ENCODE data around the gene SNRNP200. TPM values are rescaled to one million over a fixed set of nuclear protein-coding genes. Genes with fewer than 3 reads are reported as not detected.

SNRNP200 gene
- polyA plus RNA-seq, 1 donor from 2014 or later, result 79.3 TPM

DNA sequence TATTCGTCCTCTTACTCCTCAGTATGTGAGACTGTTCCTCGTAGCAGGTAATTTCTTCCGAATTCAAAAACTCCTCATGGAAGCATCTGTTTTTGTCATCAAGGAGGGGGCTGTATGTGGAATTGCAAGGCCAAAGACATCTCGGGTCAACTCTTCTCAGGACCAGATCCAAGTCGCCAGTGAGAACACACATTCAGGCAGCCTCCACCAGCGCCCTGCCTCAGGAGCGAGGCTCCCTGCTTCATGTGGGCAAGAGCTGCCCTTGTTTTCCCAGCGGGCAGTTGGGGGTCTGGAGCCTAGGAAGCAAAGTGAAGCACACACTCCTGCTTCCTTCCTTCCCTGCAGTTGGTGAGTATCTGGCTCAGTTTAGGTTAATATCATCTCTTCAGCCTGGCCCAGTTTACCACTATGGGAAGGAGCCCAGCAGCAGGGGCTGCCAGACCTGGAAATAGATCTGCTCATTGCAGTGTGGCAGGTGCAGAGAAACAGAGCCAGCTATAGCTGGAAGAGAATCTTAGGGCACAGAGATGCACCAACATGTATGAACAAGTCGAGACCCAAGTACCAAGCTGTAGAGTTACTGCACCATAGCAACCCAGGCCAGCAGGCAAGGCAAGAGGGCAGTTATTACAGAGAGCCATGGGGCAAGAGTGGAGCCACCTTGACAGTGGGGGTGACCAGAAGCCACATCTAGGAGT lies 64.9 kb downstream of the SNRNP200 start:
- Mint-ChIP-seq H3K27ac (peak overlapping the region in 2 of 3 donors; percentile 66 to 97), H3K4me1 (peaks cover 23 to 31% (median 26%) of the 10 kb centered on the region in 3 donors), H3K9me3 (no peaks in the 10 kb centered on the region), H3K36me3 (peaks cover 3% of the 10 kb centered on the region), H3K4me3 (peak overlapping the region in 1 of 4 donors; percentile 92), H3K27me3 (no peaks in the 10 kb centered on the region)

GRCh38 chr2:96239745-96240264 lies 65.5 kb downstream of the SNRNP200 start:
- Mint-ChIP-seq H3K36me3 (peaks cover 2% of the 10 kb centered on the region), H3K27ac (peak overlapping the region in 1 of 3 donors; percentile 53), H3K27me3 (no peaks in the 10 kb centered on the region), H3K4me1 (peaks cover 20 to 27% (median 22%) of the 10 kb centered on the region in 3 donors), H3K4me3 (no peak overlapping the region), H3K9me3 (no peaks in the 10 kb centered on the region)

DNA sequence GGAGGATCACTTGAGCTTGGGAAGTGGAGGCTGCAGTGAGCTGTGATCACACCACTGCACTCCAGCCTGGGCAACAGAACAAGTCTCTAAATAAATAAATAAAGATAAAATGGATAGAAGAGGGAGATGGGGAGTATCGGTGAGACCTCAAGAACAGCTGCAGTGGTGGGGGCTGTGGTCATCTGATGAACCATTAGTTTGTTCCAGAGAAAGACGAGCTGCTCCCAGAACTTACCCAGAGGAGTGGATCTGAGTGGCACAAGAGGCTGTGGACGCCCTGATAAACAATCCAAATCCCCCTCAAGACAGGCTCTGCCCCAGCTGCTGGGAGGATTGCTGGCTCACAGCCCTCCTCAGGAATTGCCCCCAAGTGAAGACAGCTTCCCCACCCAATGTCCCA lies 66.3 kb downstream of the SNRNP200 start:
- no peaks in the 10 kb centered on the region for H3K27me3 Mint-ChIP-seq
- peaks cover 2% of the 10 kb centered on the region for H3K36me3 Mint-ChIP-seq
- H3K4me1 Mint-ChIP-seq, result peaks cover 25 to 30% (median 26%) of the 10 kb centered on the region in 3 donors
- H3K27ac Mint-ChIP-seq, result no peak overlapping the region
- no peak overlapping the region for H3K4me3 Mint-ChIP-seq
- H3K9me3 Mint-ChIP-seq, result no peaks in the 10 kb centered on the region

DNA sequence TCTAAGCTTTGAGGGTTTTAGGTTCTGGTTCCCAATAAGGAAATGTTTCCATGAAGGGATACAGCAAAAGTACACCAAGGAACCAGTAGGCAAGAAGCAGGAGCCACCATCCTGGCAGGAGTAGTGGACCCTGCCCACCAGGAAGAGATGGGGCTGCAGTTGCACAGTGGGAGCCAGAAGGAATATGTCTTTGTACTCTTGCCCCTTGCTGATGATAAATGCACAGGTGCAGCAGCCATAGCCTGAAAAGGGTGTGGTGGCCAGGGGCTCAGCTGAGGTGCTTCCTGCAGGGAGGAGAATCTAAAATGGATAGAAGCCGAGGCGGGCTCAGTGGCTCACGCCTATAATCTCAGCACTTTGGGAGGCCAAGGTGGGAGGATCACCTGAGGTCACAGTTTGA lies 67.1 kb downstream of the SNRNP200 start:
- H3K36me3 Mint-ChIP-seq, result peaks cover 2% of the 10 kb centered on the region
- H3K27me3 Mint-ChIP-seq, result no peaks in the 10 kb centered on the region
- H3K9me3 Mint-ChIP-seq, result no peaks in the 10 kb centered on the region
- H3K4me1 Mint-ChIP-seq, result peaks cover 28 to 36% (median 33%) of the 10 kb centered on the region in 3 donors
- no peak overlapping the region for H3K4me3 Mint-ChIP-seq
- no peak overlapping the region for H3K27ac Mint-ChIP-seq

- H3K4me1 Mint-ChIP-seq, result peaks cover 21 to 27% (median 26%) of the 10 kb centered on the region in 3 donors
- H3K4me3 Mint-ChIP-seq, result no peak overlapping the region
- no peaks in the 10 kb centered on the region for H3K9me3 Mint-ChIP-seq
- no peak overlapping the region for H3K27ac Mint-ChIP-seq
- H3K27me3 Mint-ChIP-seq, result no peaks in the 10 kb centered on the region
- peaks cover 2% of the 10 kb centered on the region for H3K36me3 Mint-ChIP-seq
These were observed 68.5 kb downstream of the SNRNP200 start for GRCh38 chr2:96236882-96237281.

- H3K4me3 Mint-ChIP-seq, result peak overlapping the region in 1 of 4 donors; percentile 89
- peaks cover 7% of the 10 kb centered on the region for H3K36me3 Mint-ChIP-seq
- H3K27ac Mint-ChIP-seq, result peak overlapping the region in 1 of 3 donors; percentile 55
- no peaks in the 10 kb centered on the region for H3K9me3 Mint-ChIP-seq
- no peaks in the 10 kb centered on the region for H3K27me3 Mint-ChIP-seq
- H3K4me1 Mint-ChIP-seq, result peaks cover 13 to 17% (median 14%) of the 10 kb centered on the region in 3 donors
These were observed 71.4 kb downstream of the SNRNP200 start for GRCh38 chr2:96233880-96234316.

GRCh38 chr2:96233436-96233835 lies 71.9 kb downstream of the SNRNP200 start:
- Mint-ChIP-seq H3K27me3 (no peaks in the 10 kb centered on the region), H3K4me1 (peaks cover 13 to 17% (median 14%) of the 10 kb centered on the region in 3 donors), H3K4me3 (peak overlapping the region in 1 of 4 donors; percentile 89), H3K27ac (peak overlapping the region in 1 of 3 donors; percentile 55), H3K36me3 (peaks cover 7% of the 10 kb centered on the region), H3K9me3 (no peaks in the 10 kb centered on the region)

- Mint-ChIP-seq H3K36me3 (peaks cover 7% of the 10 kb centered on the region), H3K27me3 (no peaks in the 10 kb centered on the region), H3K9me3 (no peaks in the 10 kb centered on the region), H3K4me1 (peaks cover 13 to 17% (median 14%) of the 10 kb centered on the region in 3 donors), H3K27ac (no peak overlapping the region), H3K4me3 (no peak overlapping the region)
These were observed 74.0 kb downstream of the SNRNP200 start for GRCh38 chr2:96231316-96231715.

GRCh38 chr2:96225016-96225533 lies 80.3 kb downstream of the SNRNP200 start:
- Mint-ChIP-seq H3K4me1 (peaks cover 7 to 22% (median 14%) of the 10 kb centered on the region in 3 donors), H3K27me3 (no peaks in the 10 kb centered on the region), H3K9me3 (no peaks in the 10 kb centered on the region), H3K36me3 (peaks cover 8% of the 10 kb centered on the region), H3K4me3 (peak overlapping the region in 2 of 4 donors; percentile 53 to 58), H3K27ac (peak overlapping the region; percentile 42 to 57 (median 44))

Other genes with a start within 250 kb of the SNRNP200 start
- gene ADRA2B, start 189.0 kb downstream of the SNRNP200 start, polyA plus RNA-seq, result not detected
- not detected for gene ASTL, start 167.0 kb downstream of the SNRNP200 start, polyA plus RNA-seq
- 55.6 TPM for gene DUSP2, start 160.1 kb downstream of the SNRNP200 start, polyA plus RNA-seq
- 193 TPM for gene STARD7, start 96.7 kb downstream of the SNRNP200 start, polyA plus RNA-seq
- 41.7 TPM for gene TMEM127, start 39.5 kb downstream of the SNRNP200 start, polyA plus RNA-seq
- 83.5 TPM for gene CIAO1, start 39.3 kb downstream of the SNRNP200 start, polyA plus RNA-seq
- gene ITPRIPL1, start 19.8 kb upstream of the SNRNP200 start, polyA plus RNA-seq, result 4.4 TPM
- gene NCAPH, start 30.2 kb upstream of the SNRNP200 start, polyA plus RNA-seq, result 1.5 TPM
- not detected for gene NEURL3, start 199.8 kb upstream of the SNRNP200 start, polyA plus RNA-seq
- gene ARID5A, start 231.2 kb upstream of the SNRNP200 start, polyA plus RNA-seq, result 62.3 TPM

All from IgD-negative memory B cell (primary cell).